ENCODE measurements around the gene MTCL1.

Gene MTCL1

DNA sequence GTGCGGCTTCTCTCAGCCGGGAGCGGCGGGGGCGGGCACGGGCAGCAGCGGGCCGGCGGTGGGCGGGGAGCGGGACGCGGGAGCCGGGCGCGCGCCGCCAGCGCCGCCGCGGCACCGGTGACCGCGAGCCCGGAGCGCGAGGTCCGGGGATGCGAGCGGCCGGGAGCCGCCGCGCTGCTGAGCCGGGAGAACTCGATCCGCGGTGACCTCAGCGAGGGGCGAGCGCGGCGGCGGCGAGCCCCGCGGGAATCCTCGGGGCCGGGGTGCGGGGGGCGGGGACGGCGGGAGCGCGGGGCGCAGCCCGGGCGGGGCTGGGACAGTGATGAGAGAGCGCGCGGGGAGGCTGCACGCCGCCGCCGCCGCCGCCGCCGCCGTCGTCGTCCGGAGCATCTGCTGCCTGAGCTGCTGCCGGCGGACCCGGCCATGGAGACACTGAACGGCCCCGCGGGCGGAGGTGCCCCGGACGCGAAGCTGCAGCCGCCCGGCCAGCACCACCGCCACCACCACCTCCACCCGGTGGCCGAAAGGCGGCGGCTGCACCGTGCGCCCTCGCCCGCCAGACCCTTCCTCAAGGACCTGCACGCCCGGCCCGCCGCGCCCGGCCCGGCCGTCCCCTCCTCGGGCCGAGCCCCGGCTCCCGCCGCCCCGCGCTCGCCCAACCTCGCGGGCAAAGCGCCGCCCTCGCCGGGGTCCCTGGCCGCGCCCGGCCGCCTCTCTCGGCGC lies at the start of gene MTCL1:
MTCL1 (plus strand) TSS at position 319 of the 723 bp plus-strand sequence; CDS start at position 424, 105 bp downstream.
- DNase-seq (ENCODE audit: low read depth in 2 of 2), result peak in 1 of 2 donors; percentile 7

DNA sequence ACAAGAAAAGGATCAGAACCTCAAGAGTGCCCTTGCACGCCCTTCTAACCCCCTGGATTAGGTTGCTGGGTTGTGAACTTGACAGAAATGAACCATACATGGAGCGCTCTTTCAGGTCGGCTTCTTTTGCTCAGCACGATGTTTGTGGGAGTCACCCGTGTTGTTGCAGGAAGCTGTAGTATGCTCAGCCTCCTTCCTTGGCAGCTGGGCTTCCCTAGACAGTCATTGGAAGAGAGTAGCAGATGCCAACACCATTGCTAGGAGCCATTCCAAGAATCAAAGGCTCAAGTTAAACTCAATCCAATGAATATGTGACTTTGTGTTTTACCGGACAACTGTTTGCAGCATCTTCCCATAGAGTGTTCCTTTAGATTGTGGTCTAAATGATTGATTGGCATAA lies 49.1 kb upstream of the MTCL1 start:
- no peak for DNase-seq (ENCODE audit: low read depth in 2 of 2)

DNA sequence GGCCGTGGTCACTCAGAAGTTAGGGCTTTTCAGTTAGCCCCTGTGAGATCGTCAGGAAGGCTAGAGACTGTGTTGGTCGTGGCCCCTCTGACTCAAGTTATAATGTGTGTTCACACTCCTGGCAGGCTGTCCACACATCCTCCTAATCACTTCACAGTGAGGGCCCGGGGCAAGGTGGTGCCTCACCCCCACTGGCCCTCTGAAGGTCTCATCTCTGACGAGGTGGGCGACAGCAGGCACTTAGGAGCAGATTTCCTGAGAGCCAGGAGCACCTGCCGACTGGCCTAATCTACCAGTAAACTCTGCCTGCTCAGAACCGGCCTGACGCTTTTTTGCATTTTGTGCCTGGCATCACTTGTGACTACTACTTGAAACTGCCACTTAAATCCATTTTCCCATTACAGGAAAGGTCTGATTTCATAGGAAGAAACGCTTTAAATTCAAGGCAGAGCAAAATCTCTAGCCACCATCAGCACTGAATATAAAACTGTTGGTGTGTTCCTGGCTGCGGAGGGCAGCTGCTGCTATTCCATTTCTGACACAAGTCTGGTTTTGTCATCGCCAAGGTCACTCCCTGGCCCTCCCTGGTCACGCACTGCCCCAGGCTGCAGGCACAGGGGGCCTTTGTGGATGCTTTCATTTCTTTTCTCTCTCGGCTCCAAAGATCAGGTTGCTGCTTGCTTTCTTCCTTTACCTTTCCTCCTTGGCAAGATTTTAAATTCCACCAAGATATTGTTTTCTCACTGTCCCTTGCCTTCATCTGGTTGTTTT lies 48.1 kb upstream of the MTCL1 start:
- no peak for DNase-seq (ENCODE audit: low read depth in 2 of 2)

DNA sequence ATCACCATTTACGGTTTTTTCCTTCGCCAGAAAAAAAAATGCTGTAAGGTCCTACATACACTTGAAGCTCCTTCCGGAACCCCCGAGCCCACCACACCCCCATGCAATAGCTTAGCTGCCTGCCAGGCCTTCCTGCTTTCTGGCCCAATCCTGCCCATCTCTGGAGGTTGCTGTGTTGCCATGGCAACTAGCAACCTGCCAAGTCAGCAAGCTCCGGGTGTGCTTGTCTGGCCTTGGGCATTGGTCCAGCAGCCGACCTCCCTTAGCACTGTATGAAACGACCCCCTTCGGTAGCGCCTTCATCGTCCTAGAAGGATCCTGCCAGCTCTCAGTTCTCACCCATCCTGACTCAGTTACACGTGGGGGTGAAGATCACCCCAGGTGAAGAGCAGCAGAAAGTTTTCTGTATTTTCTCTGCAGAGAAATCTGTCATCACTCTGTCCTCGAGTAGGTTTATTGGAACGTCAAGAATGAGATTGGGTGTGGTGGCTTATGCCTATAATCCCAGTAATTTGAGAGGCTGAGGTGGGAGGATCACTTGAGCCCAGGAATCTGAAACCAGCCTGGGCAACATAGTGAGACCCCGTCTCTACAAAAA lies 47.4 kb upstream of the MTCL1 start:
- no peak for DNase-seq (ENCODE audit: low read depth in 2 of 2)

DNA sequence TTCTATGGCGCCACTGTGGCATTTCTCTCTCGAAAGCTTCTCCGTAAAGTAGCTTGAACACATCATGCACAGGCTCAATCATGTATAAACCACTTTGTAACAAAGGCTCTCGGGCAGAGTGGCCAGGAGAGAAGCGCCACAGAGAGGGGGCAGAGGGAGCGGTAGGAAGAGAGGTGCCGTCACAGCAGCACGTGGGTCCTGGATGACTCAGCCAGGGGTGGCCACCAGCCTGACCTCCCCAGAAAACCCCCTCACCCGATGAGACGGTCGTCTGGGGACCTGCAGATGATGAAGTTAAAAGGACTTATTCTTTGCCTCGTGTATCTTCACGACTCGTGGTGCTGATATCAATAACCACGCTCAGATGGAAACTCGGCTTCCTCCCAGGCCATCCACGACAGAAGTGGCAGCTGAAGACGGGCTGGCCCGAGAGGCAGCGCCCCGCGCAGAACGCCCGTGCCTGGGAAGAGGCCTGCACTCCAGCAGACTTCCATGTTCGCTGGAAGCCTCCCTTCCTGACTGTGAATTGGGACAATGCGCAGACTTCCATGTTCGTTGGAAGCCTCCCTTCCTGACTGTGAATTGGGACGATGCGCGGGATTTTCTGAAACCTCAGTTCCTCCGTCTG lies 46.4 kb upstream of the MTCL1 start:
- DNase-seq (ENCODE audit: low read depth in 2 of 2), result no peak

DNA sequence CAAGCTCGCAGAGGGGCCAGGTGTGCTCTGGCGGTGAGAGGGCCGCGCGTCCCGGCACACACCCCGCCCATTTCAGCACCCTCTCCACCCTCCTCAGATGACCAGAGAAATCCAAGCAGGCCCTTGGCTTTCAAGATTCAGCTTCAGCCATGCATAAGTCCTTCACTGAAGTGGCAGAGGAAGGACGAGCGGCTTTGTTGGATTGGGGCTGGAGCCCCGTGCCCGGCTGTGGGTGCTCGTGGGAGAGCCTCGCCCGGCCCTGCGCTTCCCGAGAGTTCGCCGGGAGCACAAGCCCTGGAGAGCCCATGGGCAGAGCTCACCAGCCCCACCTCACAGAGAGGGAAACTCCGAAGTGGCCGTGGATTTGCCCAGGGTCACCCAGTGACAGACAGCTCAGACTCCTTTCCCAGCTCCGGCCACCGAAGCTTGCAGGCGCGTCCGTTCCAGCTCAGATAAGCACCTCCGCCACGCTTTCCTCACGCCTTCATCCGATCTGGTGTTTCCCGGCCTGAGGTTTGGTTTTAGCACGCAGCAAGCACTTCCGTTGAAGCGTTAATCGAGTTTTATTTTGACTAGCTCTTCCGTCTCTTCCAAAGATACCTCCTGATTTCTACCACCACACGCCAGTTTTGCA lies 45.6 kb upstream of the MTCL1 start:
- no peak for DNase-seq (ENCODE audit: low read depth in 2 of 2)

DNA sequence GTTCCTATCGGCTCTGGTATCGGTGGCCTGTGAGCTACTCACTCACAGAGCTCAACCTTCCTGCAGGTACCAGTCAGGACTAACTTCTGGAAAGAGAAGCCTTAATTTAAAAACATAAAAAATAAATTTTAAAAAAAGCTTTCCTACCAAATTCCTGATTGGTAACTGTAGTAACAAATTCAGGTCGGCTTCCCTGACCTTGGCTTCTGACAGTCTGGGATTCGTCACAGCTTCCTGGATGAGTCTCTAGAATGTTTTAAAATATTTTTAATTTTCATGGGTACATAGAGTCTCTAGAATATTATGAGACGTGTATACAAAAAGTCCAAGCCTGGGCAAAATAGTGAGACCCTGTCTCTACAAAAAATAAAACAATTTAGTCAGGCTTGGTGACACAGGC lies 45.0 kb upstream of the MTCL1 start:
- no peak for DNase-seq (ENCODE audit: low read depth in 2 of 2)

DNA sequence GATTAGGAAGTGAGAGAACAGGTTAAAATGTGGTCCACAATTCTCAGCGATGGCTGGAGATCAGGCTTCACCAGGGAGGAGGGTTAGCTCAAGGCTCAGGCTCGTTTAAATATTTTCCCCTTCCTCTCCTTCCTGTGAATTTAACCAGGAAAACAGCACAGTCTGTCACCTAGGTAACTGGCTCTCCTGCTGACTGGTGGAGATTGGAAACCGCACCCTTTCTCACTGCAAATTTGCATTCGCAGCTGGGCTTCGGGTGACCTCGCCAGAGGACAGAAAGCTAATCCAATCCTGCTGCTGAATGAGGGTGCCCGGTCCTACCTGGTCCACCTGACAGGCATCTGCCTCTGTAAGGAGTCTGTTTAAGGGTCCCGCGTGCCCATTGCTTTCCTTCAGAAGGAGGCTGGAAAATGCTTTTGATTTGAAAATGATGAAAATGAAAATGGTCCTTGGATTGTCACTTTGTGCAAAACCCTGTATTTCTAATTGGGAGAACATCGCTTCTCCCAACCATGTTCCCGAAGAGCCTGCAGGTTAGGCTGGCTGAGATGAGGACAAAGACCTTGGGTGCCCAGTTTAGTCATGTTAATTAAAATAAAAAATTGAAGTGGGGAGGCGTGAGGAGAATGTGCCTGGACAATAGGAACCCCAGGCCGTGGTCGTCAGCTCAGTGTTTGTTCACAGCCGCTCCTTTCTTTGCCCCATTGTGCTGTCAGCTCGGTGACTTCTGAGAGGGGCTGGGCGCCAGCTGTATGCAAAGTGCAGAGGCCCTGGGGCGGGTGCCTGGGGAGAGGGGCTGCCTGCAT lies 43.4 kb upstream of the MTCL1 start:
- no peak for DNase-seq (ENCODE audit: low read depth in 2 of 2)

DNA sequence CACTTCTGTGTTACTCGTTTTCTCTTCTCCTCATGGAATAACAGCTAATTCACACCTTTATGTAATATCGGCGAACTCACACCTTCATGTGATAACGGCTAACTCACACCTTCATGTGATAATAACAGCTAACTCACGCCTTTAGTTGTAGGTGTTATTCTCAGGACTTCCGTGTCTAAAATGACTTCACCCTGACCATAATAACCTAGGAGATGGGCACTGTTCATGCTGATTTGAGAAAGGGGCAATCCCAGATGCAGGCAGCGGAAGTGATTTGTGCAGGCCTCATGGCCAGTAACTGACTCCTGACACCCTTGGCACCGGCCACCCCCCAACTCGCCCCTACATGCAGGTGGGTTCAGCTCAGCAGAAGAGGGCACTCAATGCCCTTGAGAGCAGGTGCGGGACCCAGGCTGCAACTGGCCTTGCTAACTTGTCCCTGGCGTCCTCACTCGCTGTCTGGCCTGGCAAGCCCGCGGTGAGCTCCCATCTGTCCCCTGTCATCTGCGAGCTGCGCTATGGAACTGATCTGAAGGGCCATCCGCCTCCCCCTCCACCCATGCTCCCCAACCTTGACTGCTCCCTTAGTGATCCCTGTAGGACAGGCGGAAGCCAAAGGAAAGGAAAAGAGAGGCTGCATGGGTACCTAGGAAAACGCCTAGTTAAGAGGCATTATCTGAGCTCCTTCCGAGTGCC lies 42.6 kb upstream of the MTCL1 start:
- no peak for DNase-seq (ENCODE audit: low read depth in 2 of 2)

DNA sequence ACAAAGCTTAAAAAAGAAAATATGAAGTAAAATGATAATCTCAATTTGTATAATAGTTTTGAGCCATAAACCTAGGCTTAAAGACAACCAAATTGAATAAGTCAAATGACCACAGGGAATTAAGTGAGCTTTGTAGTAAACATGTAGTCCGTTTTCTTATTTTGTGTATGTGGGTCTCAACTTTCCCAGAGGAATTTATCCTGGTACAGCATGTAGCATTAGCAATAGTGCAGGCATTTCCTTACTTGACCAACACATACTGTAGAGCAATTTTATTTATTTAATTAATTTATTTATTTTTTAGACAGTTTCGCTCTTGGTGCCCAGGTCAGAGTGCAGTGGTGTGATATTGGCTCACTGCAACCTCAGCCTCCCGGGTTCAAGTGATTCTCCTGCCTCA lies 37.5 kb upstream of the MTCL1 start:
- no peak for DNase-seq (ENCODE audit: low read depth in 2 of 2)

DNA sequence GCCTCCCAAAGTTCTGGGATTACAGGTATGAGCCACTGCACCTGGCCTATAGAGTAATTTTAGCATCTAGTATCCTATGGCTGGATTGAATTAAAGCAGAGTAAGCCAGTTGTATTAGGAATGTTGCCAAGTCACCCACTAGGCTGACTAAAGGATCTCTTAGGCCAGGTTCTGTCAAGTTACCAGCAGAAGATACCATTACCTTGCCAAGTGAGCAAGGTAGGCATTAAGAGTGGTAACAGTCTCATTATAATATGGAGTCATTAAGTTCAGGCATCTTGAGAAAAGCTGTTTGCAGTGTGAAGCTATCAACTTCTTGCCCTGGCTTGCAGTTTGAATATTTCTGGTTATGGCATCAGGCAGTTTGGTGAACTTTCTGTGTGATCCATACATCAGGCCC lies 37.0 kb upstream of the MTCL1 start:
- no peak for DNase-seq (ENCODE audit: low read depth in 2 of 2)

DNA sequence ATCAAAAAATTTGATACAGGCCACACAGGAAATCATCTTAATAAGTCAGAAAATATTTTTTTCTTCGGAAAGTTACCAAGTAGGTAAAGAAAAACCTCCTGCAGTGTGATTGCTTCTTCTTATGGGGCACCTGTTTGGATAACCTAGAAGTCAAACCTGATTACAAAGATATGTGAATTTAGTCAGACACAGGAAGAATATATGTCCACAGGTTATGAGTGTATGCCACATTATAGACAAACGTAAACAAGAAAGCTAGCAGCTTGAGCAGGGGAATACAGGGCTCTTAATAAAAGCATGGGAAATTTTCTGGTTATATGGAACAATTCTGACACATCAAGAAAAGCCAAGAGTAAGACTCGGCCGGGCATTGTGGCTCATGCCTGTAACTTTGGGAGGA lies 35.8 kb upstream of the MTCL1 start:
- DNase-seq (ENCODE audit: low read depth in 2 of 2), result no peak

DNA sequence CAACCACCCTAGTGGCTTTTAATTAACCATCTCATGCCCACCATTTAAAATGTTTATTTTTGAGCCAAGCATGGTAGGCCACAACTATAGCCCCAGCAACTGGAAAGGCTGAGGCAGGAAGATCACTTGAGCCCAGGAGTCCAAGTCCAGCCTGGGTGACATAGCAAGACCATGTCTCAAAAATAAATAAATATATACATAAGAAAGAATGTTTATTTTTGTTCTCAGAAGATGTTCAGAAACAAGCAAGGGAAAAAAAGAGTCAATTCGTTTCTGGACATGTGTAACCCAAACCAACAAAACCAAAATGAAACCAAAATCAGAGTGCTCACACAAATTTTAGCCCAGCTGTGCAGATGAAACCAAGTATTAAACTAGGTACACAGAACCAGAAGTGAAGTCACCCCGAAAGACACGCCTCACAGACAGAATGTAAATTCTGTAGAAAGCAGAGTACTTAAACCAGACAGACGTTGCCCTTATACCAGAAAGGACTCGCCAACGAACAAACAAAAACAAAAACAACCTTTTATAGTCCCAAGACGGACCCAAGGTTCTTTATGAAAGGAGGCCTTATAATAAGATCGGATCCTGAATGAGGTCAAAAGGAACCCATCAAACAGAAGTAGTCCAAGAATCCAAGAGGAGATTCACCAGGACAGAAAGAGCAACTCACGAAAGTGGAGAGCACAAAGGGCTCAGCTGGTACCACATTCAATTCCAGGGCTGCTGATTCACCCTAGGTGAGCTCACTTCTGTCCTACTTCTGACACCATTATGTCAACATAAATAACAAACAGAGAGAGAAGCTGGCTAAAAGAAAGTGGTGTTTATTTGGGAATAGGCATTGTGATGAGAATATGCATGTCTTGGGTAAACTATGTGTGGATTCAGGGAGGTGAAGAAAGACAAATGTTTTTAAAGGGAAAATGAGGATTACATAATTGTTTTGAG lies 31.8 kb upstream of the MTCL1 start:
- DNase-seq (ENCODE audit: low read depth in 2 of 2), result no peak

DNA sequence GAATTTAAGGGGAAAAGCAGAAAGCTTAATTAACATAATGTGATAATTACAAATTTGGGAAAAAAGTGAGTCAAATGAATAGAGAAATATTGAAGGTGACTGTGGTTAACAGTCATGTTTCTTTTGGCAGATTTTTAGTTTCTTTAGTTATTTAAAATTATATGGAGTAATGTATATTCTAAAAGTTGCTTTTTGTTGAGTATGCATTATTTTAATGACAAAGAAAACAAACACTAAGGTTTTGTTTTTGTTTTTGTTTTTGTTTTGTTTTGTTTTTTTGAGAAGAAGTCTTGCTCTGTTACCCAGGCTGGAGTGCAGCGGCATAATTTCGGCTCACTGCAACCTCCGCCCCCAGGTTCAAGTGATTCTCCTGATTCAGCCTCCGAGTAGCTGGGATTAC lies 30.3 kb upstream of the MTCL1 start:
- DNase-seq (ENCODE audit: low read depth in 2 of 2), result no peak

DNA sequence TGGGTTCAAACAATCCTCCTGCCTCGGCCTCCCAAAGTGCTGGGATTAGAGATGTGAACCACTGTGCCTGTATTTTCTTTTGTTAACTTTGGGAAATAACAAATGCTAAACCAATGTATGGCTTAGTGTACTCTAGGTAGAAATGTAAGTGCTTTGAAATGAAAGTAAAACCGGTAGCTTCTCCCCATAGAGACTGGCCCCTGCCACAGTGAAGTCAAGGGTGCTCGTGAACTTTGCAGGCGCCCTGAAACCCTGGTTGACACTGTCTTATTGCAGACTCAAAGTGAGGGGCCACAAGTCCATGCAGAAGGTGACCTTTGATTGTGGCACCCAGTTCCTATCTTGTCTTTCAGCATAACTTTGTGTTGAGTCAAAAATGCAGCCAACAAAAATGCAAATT lies 24.2 kb upstream of the MTCL1 start:
- DNase-seq (ENCODE audit: low read depth in 2 of 2), result no peak

DNA sequence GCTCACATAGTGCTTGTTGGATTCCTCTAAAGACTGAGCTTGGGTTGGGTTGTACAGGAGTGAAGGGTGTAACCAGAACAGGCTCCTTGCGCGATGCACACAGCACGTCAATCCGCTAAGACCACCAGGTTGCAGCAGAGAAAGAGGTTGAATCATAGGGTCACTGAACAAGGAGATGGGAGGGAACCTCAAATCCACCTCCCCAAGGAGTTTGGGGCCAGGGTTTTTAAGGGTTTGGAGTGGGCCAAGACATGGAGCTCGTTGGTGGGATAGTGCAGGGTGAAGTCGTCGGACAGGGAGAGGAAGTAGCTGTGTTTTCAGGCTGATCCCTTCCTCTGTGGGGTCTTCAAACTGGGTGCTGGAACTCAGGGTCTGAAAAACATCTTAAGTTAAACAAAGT lies 20.8 kb upstream of the MTCL1 start:
- no peak for DNase-seq (ENCODE audit: low read depth in 2 of 2)

DNA sequence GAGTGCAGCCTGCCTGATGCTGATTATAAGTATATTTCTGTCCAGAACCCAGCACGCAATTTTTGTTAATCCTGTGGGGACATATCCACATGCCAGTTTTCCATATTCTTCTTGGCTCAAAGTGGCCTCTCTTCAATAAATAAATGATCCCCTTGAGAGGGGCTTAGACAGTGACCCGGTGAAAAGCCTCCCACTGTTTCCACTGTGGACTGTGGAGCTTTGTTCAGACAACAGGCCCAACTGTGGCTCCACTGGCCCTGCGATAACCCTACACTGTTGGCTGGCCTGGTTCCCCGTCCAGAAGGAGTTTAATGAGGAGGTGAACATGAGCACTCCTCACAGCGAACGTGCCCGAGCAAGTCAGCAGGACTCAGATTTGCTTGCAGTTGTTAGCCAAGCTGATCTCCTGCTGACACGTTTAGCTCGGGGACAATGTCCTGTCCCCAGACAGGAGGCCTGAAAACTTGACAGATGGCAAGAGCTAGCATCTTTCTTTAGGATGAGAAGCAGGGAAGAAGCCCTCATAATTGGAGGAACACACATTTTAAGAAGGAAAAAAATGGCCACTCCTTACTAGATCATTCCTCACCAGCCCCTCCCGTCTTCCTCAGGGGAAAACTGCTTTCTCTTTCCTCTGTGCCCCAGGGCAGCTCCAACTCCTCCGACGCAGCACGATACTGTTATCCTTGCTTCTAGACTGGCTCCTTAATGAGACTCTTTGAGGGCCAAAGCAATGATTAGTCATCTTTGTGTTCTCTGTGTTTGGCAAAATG lies 20.0 kb upstream of the MTCL1 start:
- DNase-seq (ENCODE audit: low read depth in 2 of 2), result no peak

DNA sequence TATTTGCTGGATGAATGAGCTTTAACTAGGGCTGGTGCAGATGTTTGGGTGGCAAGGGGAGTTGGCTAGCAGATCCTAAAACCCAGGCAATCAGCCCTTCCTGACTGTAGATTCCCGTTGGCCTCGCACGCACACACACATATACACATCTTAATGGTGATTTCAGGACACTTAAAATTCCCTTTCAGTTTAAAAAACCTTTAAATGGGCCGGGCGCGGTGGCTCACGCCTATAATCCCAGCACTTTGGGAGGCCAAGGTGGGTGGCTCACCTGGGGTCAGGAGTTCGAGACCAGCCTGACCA lies 19.5 kb upstream of the MTCL1 start:
- DNase-seq (ENCODE audit: low read depth in 2 of 2), result no peak

DNA sequence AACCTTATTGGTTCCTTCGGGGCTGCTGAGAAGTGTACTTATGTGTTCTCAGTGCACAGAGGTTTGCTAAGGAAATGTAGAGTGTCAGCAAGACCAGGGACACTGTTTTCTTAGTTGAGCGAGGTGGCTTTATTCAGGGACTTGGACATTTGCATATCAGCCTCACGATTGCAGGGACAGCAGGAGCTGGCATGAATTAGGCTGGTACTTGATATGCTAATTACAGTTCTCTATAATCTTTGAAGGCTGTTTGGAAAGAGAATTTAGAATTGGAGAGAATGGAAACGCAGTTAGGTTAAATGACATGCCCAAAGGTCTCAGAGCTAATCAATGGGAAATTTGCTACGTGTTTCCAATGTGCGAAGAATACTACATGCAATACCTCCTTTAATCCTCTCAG lies 18.7 kb upstream of the MTCL1 start:
- DNase-seq (ENCODE audit: low read depth in 2 of 2), result no peak
